Activated T-cell treated with anti-CD3 and anti-CD28 coated beads, Interleukin-2, amount 50 U/mL, for 72 hours (primary cell): ENCODE data around the gene ZBTB42. TPM values are rescaled to one million over a fixed set of nuclear protein-coding genes. Genes with fewer than 3 reads are reported as not detected.

ENCODE experiments used
- ATAC-seq, 2 donors: fragments of 150-1000 bp; cut with Tn5 transposase; replicated peaks in 1 of 2; 2 replicates each; pipeline ENCODE4 v1.10.0; 2021; ENCODE audit warnings: moderate library complexity in 2 of 2, mild to moderate bottlenecking in 1 of 2
- DNase-seq, 2 donors: peaks; one replicate each; pipeline ENCODE4 v3.0.0; 2021 to 2022; ENCODE audit warnings: mixed read lengths in 1 of 2
- H3K27ac Mint-ChIP-seq: one replicate; pipeline ENCODE4 v1.8.0; 2022; ENCODE audit warnings: mild to moderate bottlenecking, moderate library complexity, mixed read lengths
- H3K27me3 Mint-ChIP-seq: one replicate; pipeline ENCODE4 v1.8.0; 2022; ENCODE audit warnings: low read depth, mixed read lengths
- H3K36me3 Mint-ChIP-seq, 2 donors: one replicate each; pipeline ENCODE4 v1.8.0; 2022; ENCODE audit warnings: mixed read lengths in 2 of 2, mild to moderate bottlenecking in 1 of 2; ENCODE audit not compliant: insufficient read depth in 2 of 2
- H3K4me1 Mint-ChIP-seq: one replicate; pipeline ENCODE4 v1.8.0; 2022; ENCODE audit warnings: low read depth, mixed read lengths
- H3K4me3 Mint-ChIP-seq, 2 donors: one replicate each; pipeline ENCODE4 v1.8.0; 2022; ENCODE audit warnings: mild to moderate bottlenecking in 2 of 2, mixed read lengths in 2 of 2, moderate library complexity in 2 of 2
- H3K9me3 Mint-ChIP-seq, 2 donors: one replicate each; pipeline ENCODE4 v1.8.0; 2022; ENCODE audit warnings: mixed read lengths in 2 of 2
- total RNA-seq, 2 donors: library from RNA; stranded (reverse); gene quantifications; one replicate each; pipeline ENCODE4 v1.2.3, GENCODE V29; 2022

Gene ZBTB42
- total RNA-seq, 2 donors from 2014 or later, result 2.5 to 3.0 TPM

- Mint-ChIP-seq H3K4me3 (no peak overlapping the region), H3K27ac (no peak overlapping the region), H3K27me3 (no peaks in the 10 kb centered on the region), H3K36me3 (no peaks in the 10 kb centered on the region), H3K4me1 (no peaks in the 10 kb centered on the region), H3K9me3 (no peaks in the 10 kb centered on the region)
- no peak for ATAC-seq
- no peak for DNase-seq
Measured at GRCh38 chr14:104782086-104782807, 18.7 kb upstream of the ZBTB42 start.

GRCh38 chr14:104782808-104783139 lies 18.1 kb upstream of the ZBTB42 start:
- ATAC-seq (no peak), DNase-seq (no peak)
- Mint-ChIP-seq H3K27ac (no peak overlapping the region), H3K27me3 (no peaks in the 10 kb centered on the region), H3K9me3 (no peaks in the 10 kb centered on the region), H3K4me3 (no peak overlapping the region), H3K36me3 (no peaks in the 10 kb centered on the region), H3K4me1 (no peaks in the 10 kb centered on the region)

DNA sequence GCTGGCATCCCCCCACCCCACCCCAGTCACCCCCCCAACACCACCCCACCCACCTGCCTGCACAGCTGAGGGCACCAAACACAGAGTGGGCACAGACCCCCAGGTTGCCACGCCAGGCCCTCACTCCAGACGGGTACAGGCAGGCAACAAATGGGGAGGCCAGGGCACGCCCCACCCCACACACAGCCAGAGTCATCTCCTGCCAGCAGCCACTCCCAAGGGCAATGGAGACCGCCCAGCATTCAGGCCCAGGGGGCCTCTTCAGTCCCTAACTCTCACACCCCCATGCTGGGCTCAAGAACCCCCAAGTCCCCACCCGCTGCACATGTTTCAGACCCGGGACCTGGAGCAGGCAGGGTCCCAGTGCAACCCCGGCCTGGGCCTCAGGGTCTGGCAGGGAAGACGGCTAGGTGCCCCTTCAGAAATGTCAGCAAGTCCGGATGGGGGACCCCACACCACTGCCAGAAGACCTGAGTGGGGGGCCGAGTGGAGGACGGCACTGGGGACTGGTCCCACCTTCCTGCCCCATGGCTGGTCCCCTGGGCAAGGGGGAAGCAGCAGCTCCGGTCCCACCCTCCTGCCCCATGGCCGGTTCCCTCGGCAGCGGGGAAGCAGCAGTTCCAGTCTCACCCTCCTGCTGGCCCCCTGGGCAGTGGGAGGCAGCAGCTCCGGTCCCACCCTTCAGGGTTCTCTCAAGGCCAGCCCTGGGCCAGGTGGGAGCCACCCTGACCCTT lies 17.2 kb upstream of the ZBTB42 start:
- Mint-ChIP-seq H3K4me3 (no peak overlapping the region), H3K36me3 (no peaks in the 10 kb centered on the region), H3K9me3 (no peaks in the 10 kb centered on the region), H3K27me3 (no peaks in the 10 kb centered on the region), H3K27ac (no peak overlapping the region), H3K4me1 (peaks cover 6% of the 10 kb centered on the region)
- no peak for ATAC-seq
- DNase-seq, result no peak

- Mint-ChIP-seq H3K9me3 (no peaks in the 10 kb centered on the region), H3K27ac (no peak overlapping the region), H3K36me3 (no peaks in the 10 kb centered on the region), H3K4me3 (no peak overlapping the region), H3K4me1 (peaks cover 6% of the 10 kb centered on the region), H3K27me3 (no peaks in the 10 kb centered on the region)
- DNase-seq, result no peak
- no peak for ATAC-seq
Measured at GRCh38 chr14:104784218-104784568, 16.7 kb upstream of the ZBTB42 start.

DNA sequence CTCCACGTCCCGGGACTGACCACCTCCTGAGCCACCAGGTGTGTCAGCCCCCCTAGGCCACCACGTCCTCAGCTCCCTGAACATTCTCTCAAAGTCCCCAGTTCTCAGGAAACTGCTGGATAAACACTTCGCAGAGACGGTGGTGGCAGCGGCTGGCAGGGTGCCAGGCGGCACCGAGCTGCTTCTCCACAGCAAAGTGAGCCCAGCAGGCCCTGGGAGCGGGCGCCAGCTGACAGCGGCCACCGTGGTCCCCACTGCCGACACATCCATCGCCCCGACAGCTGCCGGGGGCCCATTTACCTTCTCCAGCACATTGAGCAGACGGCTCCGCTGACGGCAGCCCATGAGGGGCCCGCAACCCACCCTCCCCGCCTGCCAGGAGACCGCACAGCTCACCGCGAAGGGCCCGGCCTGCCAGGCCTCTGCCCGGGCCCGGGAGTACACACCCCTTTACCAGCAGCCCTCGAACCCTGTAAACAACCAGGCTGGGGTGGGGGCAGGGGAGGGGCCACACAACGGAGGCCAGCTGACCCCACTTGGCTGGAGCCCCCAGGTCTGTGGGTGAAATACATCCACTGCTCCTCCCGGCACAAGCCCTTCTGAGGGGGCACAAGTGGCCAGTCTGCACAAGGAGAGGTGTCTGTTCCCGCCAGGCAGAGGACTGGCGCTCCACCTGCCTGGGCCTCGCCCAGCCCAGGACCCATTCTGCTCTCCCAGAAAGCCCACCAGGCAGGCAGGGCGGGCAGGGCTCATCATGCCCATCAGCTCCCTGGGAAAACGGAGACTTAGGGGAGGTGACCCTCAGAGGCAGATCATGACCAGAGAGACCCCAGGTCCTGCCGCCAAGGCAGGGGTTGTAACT lies 15.8 kb upstream of the ZBTB42 start:
- Mint-ChIP-seq H3K27ac (no peak overlapping the region), H3K27me3 (no peaks in the 10 kb centered on the region), H3K36me3 (peaks cover 0 to 1% of the 10 kb centered on the region in 2 donors), H3K4me3 (no peak overlapping the region), H3K4me1 (peaks cover 6% of the 10 kb centered on the region), H3K9me3 (no peaks in the 10 kb centered on the region)
- DNase-seq (no peak), ATAC-seq (no peak)

- H3K36me3 Mint-ChIP-seq, result peaks cover 0 to 1% of the 10 kb centered on the region in 2 donors
- H3K4me3 Mint-ChIP-seq, result no peak overlapping the region
- no peak overlapping the region for H3K27ac Mint-ChIP-seq
- no peak for ATAC-seq
- H3K9me3 Mint-ChIP-seq, result no peaks in the 10 kb centered on the region
- no peak for DNase-seq
- peaks cover 6% of the 10 kb centered on the region for H3K4me1 Mint-ChIP-seq
- H3K27me3 Mint-ChIP-seq, result no peaks in the 10 kb centered on the region
Measured at GRCh38 chr14:104785708-104786080, 15.2 kb upstream of the ZBTB42 start.

- H3K36me3 Mint-ChIP-seq, result peaks cover 0 to 1% of the 10 kb centered on the region in 2 donors
- DNase-seq, result no peak
- H3K9me3 Mint-ChIP-seq, result no peaks in the 10 kb centered on the region
- H3K27me3 Mint-ChIP-seq, result no peaks in the 10 kb centered on the region
- peaks cover 6% of the 10 kb centered on the region for H3K4me1 Mint-ChIP-seq
- no peak overlapping the region for H3K4me3 Mint-ChIP-seq
- ATAC-seq, result peak in 1 of 2 donors; percentile 30
- no peak overlapping the region for H3K27ac Mint-ChIP-seq
Measured at GRCh38 chr14:104786091-104786586, 14.8 kb upstream of the ZBTB42 start.

GRCh38 chr14:104786726-104787675 lies 13.9 kb upstream of the ZBTB42 start:
- no peak overlapping the region for H3K27ac Mint-ChIP-seq
- no peak overlapping the region for H3K4me3 Mint-ChIP-seq
- H3K9me3 Mint-ChIP-seq, result no peaks in the 10 kb centered on the region
- DNase-seq (no peak), ATAC-seq (no peak)
- H3K36me3 Mint-ChIP-seq, result peaks cover 0 to 1% of the 10 kb centered on the region in 2 donors
- H3K4me1 Mint-ChIP-seq, result peaks cover 6% of the 10 kb centered on the region
- no peaks in the 10 kb centered on the region for H3K27me3 Mint-ChIP-seq

- ATAC-seq (no peak), DNase-seq (no peak)
- Mint-ChIP-seq H3K27ac (no peak overlapping the region), H3K9me3 (no peaks in the 10 kb centered on the region), H3K4me1 (peaks cover 10% of the 10 kb centered on the region), H3K4me3 (no peak overlapping the region), H3K36me3 (peaks cover 0 to 1% of the 10 kb centered on the region in 2 donors), H3K27me3 (no peaks in the 10 kb centered on the region)
Measured at GRCh38 chr14:104787736-104788135, 13.2 kb upstream of the ZBTB42 start.

DNA sequence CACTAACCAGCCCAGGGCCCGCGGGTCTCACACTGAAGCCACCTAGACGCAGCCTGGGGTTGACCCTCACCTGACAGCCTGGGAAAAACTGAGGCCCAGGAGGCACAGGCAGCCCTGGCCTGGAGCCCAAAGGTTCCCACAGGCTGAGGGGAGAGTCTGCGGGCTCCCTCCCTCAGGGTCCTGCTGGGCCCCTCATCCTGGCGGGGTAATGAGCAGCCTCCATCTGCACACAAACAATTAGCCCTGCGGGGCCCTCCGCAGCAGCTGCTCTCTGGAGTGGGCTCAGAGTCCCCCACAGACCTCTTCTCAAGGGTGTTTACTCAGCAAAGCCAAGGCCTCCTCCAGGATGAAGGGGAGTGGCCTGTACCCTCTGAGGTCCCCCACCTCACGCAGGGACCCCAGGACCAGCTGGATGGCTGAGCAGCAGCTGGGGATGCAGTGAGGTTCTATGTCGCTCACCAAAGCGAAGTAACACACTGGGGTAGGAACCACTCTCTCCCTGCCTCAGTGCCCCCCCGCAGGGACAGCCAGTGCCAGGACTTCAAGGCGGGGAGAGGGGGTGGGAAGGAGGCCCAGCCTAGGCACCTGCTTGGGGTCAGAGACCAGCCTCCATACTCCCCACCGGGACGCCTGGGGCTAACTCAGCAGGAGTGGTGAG lies 12.6 kb upstream of the ZBTB42 start:
- Mint-ChIP-seq H3K4me3 (no peak overlapping the region), H3K27ac (no peak overlapping the region), H3K4me1 (peaks cover 15% of the 10 kb centered on the region), H3K9me3 (no peaks in the 10 kb centered on the region), H3K27me3 (no peaks in the 10 kb centered on the region), H3K36me3 (peaks cover 0 to 1% of the 10 kb centered on the region in 2 donors)
- DNase-seq (no peak), ATAC-seq (no peak)

DNA sequence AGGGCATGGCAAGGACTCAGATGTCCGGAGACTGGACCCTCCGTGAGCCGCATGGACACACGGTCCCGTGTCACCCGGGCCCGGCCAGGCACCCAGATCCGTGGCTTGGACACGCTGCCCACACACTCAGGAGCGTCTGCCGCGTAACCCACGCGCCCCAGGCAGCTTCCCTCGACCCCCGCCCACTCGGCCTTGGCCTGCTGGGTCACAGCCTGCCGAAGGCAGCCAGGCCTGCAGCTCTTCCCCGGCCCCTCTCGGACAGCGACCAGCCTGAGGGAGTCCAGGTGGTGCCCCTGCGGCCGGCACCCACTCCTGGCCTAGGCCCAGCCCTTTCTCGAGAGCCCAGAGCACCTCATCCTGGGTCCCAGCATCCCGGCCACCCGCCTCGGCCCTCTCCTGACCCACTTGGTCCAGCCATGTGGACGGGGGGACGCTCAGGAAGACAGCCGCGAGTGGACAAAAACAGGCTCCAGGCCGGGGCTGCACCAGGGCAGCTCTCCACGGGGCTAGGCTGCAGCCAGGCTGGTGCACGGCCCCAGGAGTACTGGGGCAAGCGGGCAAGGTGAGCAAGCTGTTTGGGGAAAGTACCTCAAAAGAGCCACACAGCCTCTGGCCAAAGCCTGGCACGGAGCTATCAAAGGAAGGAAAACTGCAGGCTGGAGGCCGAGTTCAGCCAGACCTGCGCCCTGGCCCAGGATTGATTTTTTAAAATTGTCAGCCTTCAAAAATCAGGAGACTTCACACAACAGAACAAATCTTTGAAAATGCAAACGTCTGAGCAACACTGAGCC lies 11.8 kb upstream of the ZBTB42 start:
- H3K27me3 Mint-ChIP-seq, result no peaks in the 10 kb centered on the region
- ATAC-seq (no peak), DNase-seq (no peak)
- H3K4me1 Mint-ChIP-seq, result peaks cover 23% of the 10 kb centered on the region
- H3K36me3 Mint-ChIP-seq, result peaks cover 0 to 1% of the 10 kb centered on the region in 2 donors
- no peaks in the 10 kb centered on the region for H3K9me3 Mint-ChIP-seq
- H3K27ac Mint-ChIP-seq, result no peak overlapping the region
- no peak overlapping the region for H3K4me3 Mint-ChIP-seq
